Measurements from ENCODE around the gene SH2D4B. TPM values are rescaled to one million over a fixed set of nuclear protein-coding genes. Genes with fewer than 3 reads are reported as not detected.
"Not testable (repeated sequence)": the region's sequence is repeated elsewhere in the genome, so short reads cannot be mapped to it uniquely, and the experiment has no call there.

Gene SH2D4B
- total RNA-seq, 2 donors from 2014 or later: not detected

DNA sequence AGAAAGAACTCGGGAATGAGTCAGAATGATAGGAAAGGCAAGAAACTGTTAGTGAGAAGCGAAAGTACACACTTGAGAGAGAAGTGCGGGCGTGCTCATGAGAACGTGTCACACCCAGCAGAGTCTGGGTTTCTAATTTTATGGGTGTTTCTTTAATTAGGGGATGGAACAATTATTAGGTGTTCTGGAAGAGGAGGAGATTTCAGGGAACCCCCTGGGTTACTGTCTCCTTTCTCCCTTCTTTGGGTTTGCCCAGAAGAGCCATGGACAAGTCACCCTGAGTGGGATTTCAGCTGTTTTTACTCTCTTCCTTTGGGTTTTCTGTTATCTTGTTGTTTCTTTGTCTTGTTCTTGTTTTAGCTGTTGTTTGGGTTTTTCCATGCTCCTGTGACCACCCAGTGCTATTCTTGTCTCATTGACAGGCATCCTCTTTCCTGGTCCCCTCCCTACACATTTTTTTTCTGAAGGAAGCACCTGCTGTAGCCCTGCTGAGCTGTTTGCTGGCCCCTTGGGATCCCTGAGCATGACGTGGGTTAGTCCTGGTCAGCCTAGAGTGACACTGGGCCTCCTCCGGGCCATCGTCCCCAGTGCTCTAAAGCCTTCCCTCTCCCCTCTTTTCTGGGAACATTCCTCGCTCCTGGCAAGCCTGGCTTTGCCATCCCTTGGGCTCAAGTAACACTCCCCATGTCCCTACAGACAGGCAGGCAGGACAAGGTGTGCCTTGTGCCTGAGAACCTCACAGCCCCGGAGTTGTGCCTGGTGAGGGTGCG, 3.5 kb downstream of the SH2D4B start:
- no peak overlapping the region for H3K4me3 ChIP-seq
- intact Hi-C loops (cut with DNase I): no loop called here

DNA sequence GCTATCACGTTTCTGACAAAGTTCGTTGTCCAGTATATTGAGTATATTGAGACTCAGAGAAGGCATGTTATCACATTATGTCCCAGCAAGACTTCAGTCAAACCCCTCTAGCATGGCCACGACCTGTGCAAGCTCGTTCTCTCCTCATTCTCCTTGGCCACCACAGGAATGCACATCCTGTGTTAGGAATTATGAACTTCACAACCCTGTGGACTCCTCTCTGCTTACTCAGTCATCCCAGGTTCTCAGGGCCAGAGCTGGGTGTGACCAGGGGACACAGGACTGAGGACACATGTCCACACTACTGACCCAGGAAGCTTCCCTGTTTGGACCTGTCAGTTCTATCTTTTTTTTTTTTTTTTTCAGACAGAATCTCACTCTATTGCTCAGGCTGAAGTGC, 4.4 kb downstream of the SH2D4B start:
- H3K4me3 ChIP-seq: no peak overlapping the region
- H3K9ac ChIP-seq (ENCODE audit: low read depth in 2 of 2, low read length in 2 of 2): no peak overlapping the region
- no peak for DNase-seq
- TF ChIP-seq, protein P1, sequence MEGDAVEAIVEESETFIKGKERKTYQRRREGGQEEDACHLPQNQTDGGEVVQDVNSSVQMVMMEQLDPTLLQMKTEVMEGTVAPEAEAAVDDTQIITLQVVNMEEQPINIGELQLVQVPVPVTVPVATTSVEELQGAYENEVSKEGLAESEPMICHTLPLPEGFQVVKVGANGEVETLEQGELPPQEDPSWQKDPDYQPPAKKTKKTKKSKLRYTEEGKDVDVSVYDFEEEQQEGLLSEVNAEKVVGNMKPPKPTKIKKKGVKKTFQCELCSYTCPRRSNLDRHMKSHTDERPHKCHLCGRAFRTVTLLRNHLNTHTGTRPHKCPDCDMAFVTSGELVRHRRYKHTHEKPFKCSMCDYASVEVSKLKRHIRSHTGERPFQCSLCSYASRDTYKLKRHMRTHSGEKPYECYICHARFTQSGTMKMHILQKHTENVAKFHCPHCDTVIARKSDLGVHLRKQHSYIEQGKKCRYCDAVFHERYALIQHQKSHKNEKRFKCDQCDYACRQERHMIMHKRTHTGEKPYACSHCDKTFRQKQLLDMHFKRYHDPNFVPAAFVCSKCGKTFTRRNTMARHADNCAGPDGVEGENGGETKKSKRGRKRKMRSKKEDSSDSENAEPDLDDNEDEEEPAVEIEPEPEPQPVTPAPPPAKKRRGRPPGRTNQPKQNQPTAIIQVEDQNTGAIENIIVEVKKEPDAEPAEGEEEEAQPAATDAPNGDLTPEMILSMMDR (IDR thresholded peaks at IDR 0.05): no peak
- no peaks in the 10 kb centered on the region for H3K4me1 ChIP-seq
- no peak overlapping the region for H3K27ac ChIP-seq
- no peaks in the 10 kb centered on the region for H3K36me3 ChIP-seq
- intact Hi-C loops (cut with DNase I): no loop called here
- H3K9me3 ChIP-seq: no peaks in the 10 kb centered on the region
- H3K27me3 ChIP-seq: no peaks in the 10 kb centered on the region

More for the DNA sequence above, 3.5 kb downstream of the SH2D4B start:
- peak overlapping the region in 1 of 2 donors; percentile 3 for H3K9ac ChIP-seq (ENCODE audit: low read depth in 2 of 2, low read length in 2 of 2)
- H3K36me3 ChIP-seq: no peaks in the 10 kb centered on the region
- TF ChIP-seq, protein P1 (IDR thresholded peaks at IDR 0.05): no peak
- no peak overlapping the region for H3K27ac ChIP-seq
- DNase-seq: peak; percentile 16
- H3K9me3 ChIP-seq: no peaks in the 10 kb centered on the region
- no peaks in the 10 kb centered on the region for H3K27me3 ChIP-seq
- H3K4me1 ChIP-seq: no peaks in the 10 kb centered on the region

DNA sequence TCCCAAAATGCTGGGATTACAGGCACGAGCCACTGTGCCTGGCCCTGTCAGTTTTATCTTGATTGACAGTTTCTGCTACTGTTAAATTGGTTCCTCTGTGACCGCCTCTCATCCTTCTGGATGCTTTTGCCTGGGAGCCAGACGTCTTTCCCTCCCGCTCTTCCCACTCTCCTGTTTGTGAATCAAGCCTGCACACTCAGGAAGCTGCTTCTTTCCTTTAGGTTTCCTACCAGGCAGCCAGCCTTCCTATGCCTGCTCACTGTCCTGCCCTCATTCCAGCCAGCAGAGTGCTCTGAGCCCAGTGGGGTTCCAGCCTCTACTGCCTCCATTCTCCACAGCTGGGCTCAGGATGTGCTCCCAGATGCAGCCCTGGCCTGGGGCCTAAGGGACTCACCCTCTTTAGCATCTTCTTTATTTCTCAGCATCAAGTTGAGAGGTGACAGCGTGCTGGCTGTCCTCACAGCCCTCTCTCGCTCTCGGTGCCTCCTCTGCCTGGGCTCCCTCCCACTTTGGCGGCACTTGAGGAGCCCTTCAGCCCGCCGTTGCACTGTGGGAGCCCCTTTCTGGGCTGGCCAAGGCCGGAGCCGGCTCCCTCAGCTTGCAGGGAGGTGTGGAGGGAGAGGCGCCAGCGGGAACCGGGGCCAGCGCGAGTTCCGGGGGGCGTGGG, 5.1 kb downstream of the SH2D4B start:
- Histone ChIP-seq H3K27ac (no peak overlapping the region), H3K27me3 (no peaks in the 10 kb centered on the region), H3K4me3 (no peak overlapping the region), H3K36me3 (no peaks in the 10 kb centered on the region), H3K9me3 (no peaks in the 10 kb centered on the region), H3K9ac (ENCODE audit: low read depth in 2 of 2, low read length in 2 of 2) (no peak overlapping the region), H3K4me1 (no peaks in the 10 kb centered on the region)
- TF ChIP-seq, protein P1 (IDR thresholded peaks at IDR 0.05): no peak
- DNase-seq: no peak
- intact Hi-C loops (cut with DNase I): no loop called here

DNA sequence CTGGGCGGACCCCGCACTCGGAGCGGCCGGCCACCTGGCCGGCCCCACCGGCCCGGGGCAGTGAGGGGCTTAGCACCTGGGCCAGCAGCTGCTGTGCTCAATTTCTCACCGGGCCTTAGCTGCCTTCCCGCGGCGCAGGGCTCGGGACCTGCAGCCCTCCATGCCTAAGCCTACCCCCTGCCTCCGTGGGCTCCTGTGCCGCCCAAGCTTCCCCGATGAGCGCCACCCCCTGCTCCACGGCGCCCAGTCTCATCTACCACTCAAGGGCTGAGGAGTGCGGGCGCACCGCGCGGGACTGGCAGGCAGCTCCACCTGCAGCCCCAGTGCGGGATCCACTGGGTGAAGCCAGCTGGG, 5.6 kb downstream of the SH2D4B start:
- H3K4me3 ChIP-seq; H3K9ac ChIP-seq (ENCODE audit: low read depth in 2 of 2, low read length in 2 of 2); H3K4me1 ChIP-seq; H3K27me3 ChIP-seq; DNase-seq; H3K36me3 ChIP-seq; H3K27ac ChIP-seq; H3K9me3 ChIP-seq; intact Hi-C loops (cut with DNase I): not testable (repeated sequence)

DNA sequence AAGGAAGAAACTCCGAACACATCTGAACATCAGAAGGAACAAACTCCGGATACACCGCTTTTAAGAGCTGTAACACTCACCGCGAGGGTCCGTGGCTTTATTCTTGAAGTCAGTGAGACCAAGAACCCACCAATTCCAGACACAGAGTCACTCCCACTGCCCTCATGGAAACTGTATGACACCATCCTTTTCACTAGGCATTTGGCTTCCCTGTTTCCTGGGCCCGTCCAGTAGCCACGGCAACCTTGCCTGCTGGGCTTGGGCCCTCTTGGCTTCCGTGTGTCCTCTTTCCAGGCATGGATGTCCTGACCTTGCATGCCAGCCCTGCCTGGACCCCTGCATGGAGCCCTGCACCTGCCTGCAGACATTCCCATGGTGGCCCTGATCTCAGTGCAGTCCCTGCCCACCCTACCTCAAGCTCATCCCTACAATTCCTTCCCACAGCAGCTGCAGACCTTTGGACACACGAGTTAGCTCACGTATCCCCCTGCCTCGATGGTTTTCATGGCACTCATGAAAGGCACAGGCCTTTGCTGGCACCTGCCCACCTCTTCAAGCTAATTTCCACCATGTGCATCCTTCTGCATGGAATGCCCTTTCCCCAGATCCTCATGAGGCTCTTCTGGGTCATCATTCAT, 6.7 kb downstream of the SH2D4B start:
- no peak for DNase-seq
- Histone ChIP-seq H3K27ac (no peak overlapping the region), H3K4me3 (no peak overlapping the region), H3K36me3 (no peaks in the 10 kb centered on the region), H3K27me3 (no peaks in the 10 kb centered on the region), H3K9me3 (no peaks in the 10 kb centered on the region), H3K4me1 (no peaks in the 10 kb centered on the region), H3K9ac (ENCODE audit: low read depth in 2 of 2, low read length in 2 of 2) (no peak overlapping the region)
- TF ChIP-seq, protein P1 (IDR thresholded peaks at IDR 0.05): no peak
- intact Hi-C loops (cut with DNase I): no loop called here
